GM18868 (cell line): ENCODE measurements around the gene SRSF3.
"Not testable (repeated sequence)": the region's sequence is repeated elsewhere in the genome, so short reads cannot be mapped to it uniquely, and the experiment has no call there.

Experiments
- ATAC-seq: cut with Tn5 transposase; IDR thresholded peaks from one replicate; pipeline ENCODE4 v1.9.1; 2021; ENCODE audit warnings: mild to moderate bottlenecking, moderate library complexity; ENCODE audit not compliant: unreplicated experiment

Gene SRSF3

GRCh38 chr6:36594029-36594815 is at the start of gene SRSF3:
TSS of gene SRSF3 (plus strand) at chr6:36594362. CDS start at chr6:36596763, 2,401 bp downstream.
- peak; percentile 91 for ATAC-seq

DNA sequence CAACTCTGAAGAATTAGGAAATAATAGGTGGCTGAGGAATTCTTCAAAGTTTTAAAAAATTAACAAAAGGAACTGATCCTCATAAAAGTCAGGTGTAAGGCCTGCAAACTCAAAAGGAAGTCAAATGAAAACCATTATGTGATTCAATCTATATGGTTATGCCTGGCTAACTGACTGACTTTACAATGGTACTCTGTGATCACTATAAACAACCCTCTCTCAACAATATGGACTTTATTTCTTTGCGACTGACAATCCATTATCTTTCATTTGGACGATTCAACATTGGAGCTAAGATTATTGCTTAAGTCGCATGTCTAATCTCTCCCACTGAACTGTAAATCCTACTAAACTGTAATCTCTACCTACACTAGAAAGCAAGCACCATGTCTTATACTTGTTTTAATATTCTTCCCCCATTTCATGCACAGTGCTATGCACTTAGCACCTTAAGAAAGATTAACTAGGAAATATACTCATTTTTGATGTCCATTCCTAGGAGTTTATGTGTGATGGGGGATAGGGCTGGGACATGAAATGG is 48.3 kb upstream of the SRSF3 start:
- ATAC-seq = no peak

DNA sequence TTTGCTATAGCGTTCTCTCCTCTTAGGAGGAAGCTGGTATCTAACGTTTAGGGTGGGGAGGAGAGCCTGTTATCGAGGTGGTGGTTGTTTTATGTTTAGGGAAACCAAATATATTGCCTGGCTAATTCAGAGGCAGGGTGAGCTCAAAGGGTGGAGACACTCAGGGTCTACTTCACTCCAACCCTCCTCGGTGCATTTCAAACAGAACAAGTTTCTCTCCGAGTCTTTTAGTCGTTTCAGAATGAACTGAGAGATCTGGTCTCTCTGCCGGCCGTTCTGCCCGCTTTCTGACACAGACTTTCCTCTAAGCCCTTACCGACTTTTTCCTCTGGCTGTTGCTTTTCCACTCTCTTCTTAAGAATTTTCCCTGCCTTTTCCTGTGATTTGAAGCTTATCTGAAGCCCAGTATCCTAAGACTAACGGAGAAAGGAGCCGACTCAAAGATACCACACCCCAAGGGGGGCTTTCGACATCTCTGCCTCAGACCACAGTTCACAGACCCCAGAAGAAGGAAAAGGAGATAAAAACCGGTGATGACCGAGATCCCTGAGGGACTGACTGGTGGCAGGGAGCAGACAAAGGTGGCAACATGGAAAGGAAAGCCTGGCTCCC is 47.7 kb upstream of the SRSF3 start:
- no peak for ATAC-seq

DNA sequence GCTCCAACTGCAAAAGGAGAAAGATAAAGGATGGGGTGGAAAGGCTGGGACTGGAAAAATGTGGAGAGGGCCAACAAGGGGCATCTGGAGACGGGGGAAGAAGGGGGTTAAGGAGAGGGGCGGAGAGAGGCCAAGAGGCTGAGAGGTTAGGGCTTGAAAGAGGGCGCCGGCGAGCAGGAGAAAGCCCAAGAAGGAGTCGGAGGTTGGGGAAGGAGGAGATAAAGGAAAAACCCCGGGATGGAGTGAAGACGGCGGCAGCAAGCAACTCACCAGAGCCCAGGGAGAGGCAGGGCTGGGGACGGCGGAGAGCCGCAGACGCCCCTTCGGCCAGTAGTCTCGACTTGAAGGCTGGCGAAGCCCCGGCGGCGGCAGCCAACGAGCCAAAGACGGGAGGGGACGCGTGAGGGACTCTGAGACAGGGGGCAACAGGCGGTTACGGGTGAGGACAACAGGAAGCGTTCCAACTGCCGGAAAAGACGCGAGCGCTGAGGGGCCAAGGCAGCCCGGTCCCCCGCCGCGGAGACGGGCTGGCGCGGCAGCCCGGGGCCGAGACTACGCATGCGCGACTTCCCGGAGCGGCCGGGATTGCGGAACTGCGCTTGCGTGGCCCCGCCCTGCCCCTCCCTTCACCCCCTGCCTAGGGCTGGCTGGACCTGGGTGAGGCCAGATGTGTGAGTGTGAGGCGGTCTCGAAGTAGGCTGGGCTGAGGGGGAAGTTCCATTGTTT is 47.1 kb upstream of the SRSF3 start, which contains the start of gene STK38:
STK38 (minus strand) TSS at position 560 of the 726 bp plus-strand sequence. CDS start 7,277 bp downstream, outside the sequence.
- ATAC-seq = peak; percentile 77

GRCh38 chr6:36547646-36548400 is 46.3 kb upstream of the SRSF3 start:
- no peak for ATAC-seq

DNA sequence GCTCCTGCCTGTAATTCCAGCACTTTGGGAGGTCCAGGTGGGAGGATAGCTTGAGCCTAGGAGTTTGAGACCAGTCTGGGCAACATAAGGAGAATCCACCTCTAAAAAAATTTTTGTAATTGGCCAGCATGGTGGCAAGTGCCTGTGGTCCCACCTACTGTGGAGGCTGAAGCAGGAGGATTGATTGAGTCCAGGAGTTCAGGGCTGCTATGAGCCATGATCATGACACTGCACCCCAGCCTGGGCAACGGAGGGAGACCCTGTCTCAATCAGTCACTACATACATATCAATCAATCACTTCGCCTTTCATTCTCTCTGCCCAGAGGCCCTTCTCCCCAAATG is 45.8 kb upstream of the SRSF3 start:
- no peak for ATAC-seq

DNA sequence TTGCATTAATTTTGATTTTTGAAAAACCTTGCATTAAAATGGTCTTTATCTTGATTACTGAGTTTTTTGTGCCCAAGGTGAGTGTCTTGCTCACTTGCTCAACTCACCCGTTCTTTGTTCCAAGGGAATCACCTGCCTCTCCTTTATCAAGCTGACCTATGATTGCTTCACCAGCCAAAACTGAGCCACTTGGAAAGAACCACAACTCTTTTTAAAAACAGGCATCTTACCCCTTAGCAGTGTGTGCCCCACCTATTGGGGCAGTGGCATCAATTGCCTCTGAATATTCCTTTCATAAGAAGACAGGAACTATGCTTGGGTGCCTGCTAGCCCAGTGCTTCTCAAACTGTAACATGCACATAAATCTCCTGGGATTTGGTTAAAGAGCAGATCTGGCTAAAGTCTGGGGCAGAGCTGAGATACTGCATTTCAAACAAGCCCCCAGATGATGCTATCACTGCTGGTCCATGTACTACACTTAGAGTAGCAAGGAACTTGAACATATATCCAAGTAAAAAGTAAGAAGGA is 43.6 kb upstream of the SRSF3 start:
- ATAC-seq = no peak

GRCh38 chr6:36555750-36556252 is 38.4 kb upstream of the SRSF3 start:
- no peak for ATAC-seq

GRCh38 chr6:36556281-36556680 is 37.9 kb upstream of the SRSF3 start:
- no peak for ATAC-seq

DNA sequence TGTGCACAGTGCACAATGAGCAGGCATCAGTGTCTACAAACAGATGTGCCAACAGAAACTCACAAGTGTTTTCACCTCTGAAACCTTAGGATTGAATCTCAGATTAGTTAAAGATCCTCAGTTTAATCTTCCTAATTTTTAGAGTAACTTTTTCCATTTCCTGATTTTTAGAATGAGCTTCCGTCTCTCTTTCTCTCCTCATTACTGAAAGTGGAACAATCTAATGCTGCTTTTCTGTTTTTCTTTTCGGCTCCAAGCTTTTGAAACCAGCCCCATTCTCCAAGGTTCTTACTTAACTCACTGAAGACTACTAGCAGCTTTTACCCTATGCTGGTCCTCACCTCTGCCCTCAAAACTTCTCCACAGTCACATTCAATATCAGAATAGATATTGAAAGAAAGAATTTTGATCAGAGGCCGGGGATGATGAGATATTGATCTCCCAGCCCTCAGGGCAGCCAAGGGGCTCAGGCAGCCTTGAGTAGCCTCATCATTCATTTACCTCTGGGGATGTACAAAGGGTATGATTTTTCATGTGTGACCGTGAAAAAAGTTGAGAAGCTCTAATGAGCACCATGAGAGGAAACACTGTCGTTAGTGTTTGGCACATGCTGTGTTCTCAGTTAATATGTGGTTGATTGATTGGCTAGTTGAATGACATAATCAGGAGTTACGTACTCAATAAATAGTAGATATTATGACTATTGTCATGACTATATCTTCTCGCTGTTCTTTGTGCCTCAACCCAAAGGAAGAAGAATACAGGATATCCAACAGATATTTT is 35.0 kb upstream of the SRSF3 start:
- no peak for ATAC-seq

- no peak for ATAC-seq
Measured at GRCh38 chr6:36560822-36561221, 33.3 kb upstream of the SRSF3 start.

- ATAC-seq = no peak
Measured at GRCh38 chr6:36563237-36563927, 30.8 kb upstream of the SRSF3 start.

GRCh38 chr6:36563928-36564284 is 30.3 kb upstream of the SRSF3 start:
- no peak for ATAC-seq

DNA sequence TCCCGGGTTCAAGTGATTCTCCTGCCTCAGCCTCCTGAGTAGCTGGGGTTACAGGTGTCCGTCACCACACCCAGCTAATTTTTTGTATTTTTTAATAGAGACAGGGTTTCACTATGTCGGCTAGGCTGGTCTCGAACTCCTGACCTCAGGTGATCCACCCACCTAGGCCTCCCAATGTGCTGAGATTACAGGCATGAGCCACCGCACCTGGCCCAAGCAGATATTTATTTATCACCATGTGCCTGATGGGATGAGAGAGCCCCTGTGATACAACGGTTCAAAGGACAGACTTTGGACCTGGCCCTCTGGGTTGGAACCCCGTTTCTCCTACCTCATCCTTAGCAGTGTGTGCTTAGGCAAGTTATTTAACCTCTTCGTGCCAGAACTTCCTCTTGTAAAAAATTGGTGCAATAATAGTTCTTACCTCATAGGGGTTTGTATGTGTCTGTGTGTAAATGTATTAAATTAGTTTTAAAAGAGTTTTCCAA is 27.7 kb upstream of the SRSF3 start:
- no peak for ATAC-seq

GRCh38 chr6:36570264-36570663 is 23.9 kb upstream of the SRSF3 start:
- no peak for ATAC-seq

DNA sequence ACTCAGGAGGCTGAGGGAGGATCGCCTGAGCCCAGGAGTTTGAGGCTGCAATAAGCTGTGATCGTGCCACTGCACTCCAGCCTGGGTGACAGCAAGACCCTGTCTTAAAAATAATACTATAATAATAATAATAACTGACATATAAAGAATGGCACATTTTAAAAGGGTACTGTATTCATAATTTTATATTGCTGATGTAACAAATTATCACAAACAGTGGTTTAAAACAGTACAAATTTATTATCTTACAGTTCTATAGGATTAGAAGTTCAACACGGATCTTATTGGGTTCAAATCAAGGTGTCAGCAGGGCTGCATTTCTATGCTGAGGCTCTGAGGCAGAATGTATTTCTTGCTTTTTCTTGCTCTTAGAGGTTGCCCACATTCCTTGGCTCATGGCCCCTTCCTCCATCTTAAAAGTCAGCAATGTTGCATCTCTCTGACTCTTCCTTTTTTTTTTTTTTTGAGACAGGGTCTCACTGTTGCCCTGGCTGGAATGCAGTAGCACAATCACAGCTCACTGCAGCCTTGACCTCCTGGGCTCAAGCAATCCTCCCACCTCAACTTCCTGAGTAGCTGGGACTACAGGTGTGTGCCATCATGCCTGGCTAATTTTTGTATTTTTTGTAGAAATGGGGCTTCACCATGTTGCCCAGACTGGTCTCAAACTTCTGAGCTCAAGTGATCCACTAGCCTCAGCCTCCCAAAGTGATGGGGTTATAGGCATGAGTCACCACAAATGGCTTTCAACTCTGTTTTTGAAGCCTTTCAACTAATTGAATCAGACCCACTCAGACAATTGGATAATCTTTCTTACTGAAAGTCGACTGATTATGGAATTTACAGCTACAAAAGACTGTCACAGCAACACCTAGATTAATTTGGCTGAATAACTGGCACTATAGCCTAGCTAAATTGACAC is 22.8 kb upstream of the SRSF3 start:
- ATAC-seq = no peak

DNA sequence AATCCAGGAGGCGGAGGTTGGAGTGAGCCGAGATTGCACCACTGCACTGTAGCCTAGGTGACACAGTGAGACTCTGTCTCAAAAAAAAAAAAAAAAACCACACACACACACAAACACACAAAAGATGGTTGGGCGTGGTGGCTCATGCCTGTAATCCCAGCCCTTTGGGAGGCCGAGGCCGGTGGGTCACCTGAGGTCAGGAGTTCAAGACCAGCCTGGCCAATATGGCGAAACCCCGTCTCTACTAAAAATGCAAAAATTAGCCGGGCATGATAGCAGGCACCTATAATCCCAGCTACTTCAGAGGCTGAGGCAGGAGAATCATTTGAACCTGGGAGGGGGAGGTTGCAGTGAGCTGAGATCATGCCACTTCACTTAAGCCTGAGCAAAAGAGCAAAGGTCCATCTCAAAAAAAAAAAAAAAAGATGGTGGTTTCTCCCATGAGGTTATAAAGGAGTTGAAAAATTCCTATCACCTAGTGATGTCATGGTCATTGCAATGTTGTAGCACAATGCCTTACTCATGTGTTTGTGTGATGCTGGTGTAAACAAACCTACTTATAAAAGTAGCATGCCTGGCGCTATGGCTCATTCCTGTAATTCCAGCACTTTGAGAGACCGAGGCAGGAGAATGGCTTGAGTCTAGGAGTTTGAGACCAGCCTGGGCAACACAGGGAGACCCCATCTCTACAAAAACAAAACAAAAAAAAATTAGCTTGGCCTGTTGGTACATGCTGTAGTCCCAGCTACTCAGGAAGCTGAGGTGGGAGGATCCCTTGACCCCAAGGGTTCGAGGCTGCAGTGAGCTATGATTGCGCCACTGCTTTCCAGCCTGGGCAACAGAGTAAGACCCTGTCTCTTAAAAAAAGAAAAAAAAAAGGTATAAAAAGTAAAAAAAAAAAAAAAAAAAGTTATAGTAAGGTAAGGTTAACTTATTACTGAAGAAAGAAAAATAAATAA is 21.5 kb upstream of the SRSF3 start:
- not testable (repeated sequence) for ATAC-seq
